HepG2 (cell line): ENCODE data around the gene COL8A2. TPM values are rescaled to one million over a fixed set of nuclear protein-coding genes. Genes with fewer than 3 reads are reported as not detected.

Experiments
- DPF2 ChIP-seq: sonication (generic); formaldehyde crosslinking; IDR thresholded peaks from 2 replicates; pipeline ENCODE4 v1.4.0; 2020; ENCODE audit warnings: mild to moderate bottlenecking, low read depth, missing genetic modification reagents, borderline replicate concordance
- E2F2 ChIP-seq: sonication (generic); formaldehyde crosslinking; IDR thresholded peaks from 2 replicates; pipeline ENCODE4 v1.4.0; 2020; ENCODE audit warnings: missing genetic modification reagents, borderline replicate concordance
- EZH2 ChIP-seq: conservative IDR thresholded peaks from 2 replicates; pipeline ENCODE4 v1.6.1; 2012; ENCODE audit warnings: mild to moderate bottlenecking, low read depth, low read length, moderate library complexity
- GLMP ChIP-seq: sonication (generic); formaldehyde crosslinking; IDR thresholded peaks from 2 replicates; pipeline ENCODE4 v1.9.0; 2021; ENCODE audit warnings: missing genetic modification reagents, mild to moderate bottlenecking, borderline replicate concordance
- GRHL1 ChIP-seq: sonication (generic); formaldehyde crosslinking; conservative IDR thresholded peaks from 2 replicates; pipeline ENCODE4 v1.8.0; 2022; ENCODE audit warnings: missing genetic modification reagents
- HCFC1 ChIP-seq: fragments of 150-350 bp; IDR thresholded peaks from 2 replicates; pipeline ENCODE4 v1.6.1; 2014; ENCODE audit warnings: low read depth, low read length
- HNRNPL ChIP-seq: fragments of 200-400 bp; formaldehyde crosslinking; IDR thresholded peaks from 2 replicates; pipeline ENCODE4 v1.6.1; 2017; ENCODE audit warnings: mild to moderate bottlenecking, low read depth, low read length
- IRF1 ChIP-seq: sonication (generic); formaldehyde crosslinking; IDR thresholded peaks from 2 replicates; pipeline ENCODE4 v1.4.0; 2020; ENCODE audit warnings: low read depth, mild to moderate bottlenecking, missing genetic modification reagents
- KAT8 ChIP-seq: IDR thresholded peaks from 2 replicates; pipeline ENCODE4 v1.6.1; 2016; ENCODE audit warnings: missing genetic modification reagents, missing compliant biosample characterization
- KDM5A ChIP-seq: fragments of 200-600 bp; sonication (generic); IDR thresholded peaks from 2 replicates; pipeline ENCODE4 v1.7.0; 2018; ENCODE audit warnings: antibody characterized with exemption, mild to moderate bottlenecking, low read length, borderline replicate concordance
- KDM6A ChIP-seq: IDR thresholded peaks from 2 replicates; pipeline ENCODE4 v1.6.1; 2016; ENCODE audit warnings: low read depth
- NCOA5 ChIP-seq: sonication (generic); formaldehyde crosslinking; IDR thresholded peaks from 2 replicates; pipeline ENCODE4 v1.4.0; 2020; ENCODE audit warnings: missing genetic modification reagents
- SAP130 ChIP-seq: IDR thresholded peaks from 2 replicates; pipeline ENCODE4 v1.6.1; 2016; ENCODE audit warnings: low read depth
- SIX1 ChIP-seq: sonication (generic); formaldehyde crosslinking; IDR thresholded peaks from 2 replicates; pipeline ENCODE4 v1.4.0; 2020; ENCODE audit warnings: missing genetic modification reagents, borderline replicate concordance
- TRIM24 ChIP-seq: sonication (generic); formaldehyde crosslinking; IDR thresholded peaks from 2 replicates; pipeline ENCODE4 v1.8.0; 2022; ENCODE audit warnings: mild to moderate bottlenecking, missing genetic modification reagents
- ZNF10 ChIP-seq: sonication (generic); formaldehyde crosslinking; IDR thresholded peaks from 2 replicates; pipeline ENCODE4 v1.4.0; 2020; ENCODE audit warnings: mild to moderate bottlenecking, low read depth, missing genetic modification reagents, borderline replicate concordance
- ZNF44 ChIP-seq: sonication (generic); formaldehyde crosslinking; IDR thresholded peaks from 2 replicates; pipeline ENCODE4 v1.5.1; 2020; ENCODE audit warnings: mild to moderate bottlenecking, missing genetic modification reagents
- ZNF687 ChIP-seq: sonication (generic); formaldehyde crosslinking; IDR thresholded peaks from 2 replicates; pipeline ENCODE4 v1.5.1; 2020; ENCODE audit warnings: mild to moderate bottlenecking, missing genetic modification reagents, moderate library complexity
- polyA plus RNA-seq, 8 experiments: library from polyadenylated mRNA; depleted of rRNA in 3 of 8; stranded (reverse) in 7 of 8; unstranded in 1 of 8; fragments of >200 nt; fragmentation: Illumina TruSeq in 4 of 8; extraction: Trizol in 4 of 8; gene quantifications; 2 replicates each; pipeline versions ENCODE4 v1.2.1 to v1.2.3, GENCODE V29; 2011 to 2016; ENCODE audit warnings: low read depth in 4 of 8, missing spikeins in 1 of 8, mixed read lengths in 1 of 8; ENCODE audit not compliant: insufficient read depth in 1 of 8
- total RNA-seq, 5 experiments: library from RNA; depleted of rRNA; stranded (reverse); fragments of >200 nt; fragmentation: Illumina TruSeq; extraction: Trizol; gene quantifications; 2 replicates each; pipeline ENCODE4 v1.2.3, GENCODE V29; 2016; ENCODE audit warnings: low read depth in 1 of 5
- TF ChIP-seq, protein P1 (sequence below): sonication (generic); formaldehyde crosslinking; IDR thresholded peaks from 2 replicates; pipeline ENCODE4 v1.4.0; 2020; ENCODE audit warnings: missing genetic modification reagents

Gene COL8A2
- total and polyA plus RNA-seq, 2 of the 13 experiments (the other 11 are each of a cell fraction or from before 2014, with no cell fraction given) = 0.13 to 0.24 TPM

- TF ChIP-seq GLMP (CRISPR knock-in tag) (no peak), KDM5A (no peak), NCOA5 (CRISPR knock-in tag) (no peak), IRF1 (CRISPR knock-in tag) (no peak), KDM6A (CRISPR knock-in tag) (no peak), GRHL1 (no peak), HNRNPL (0 out of 2 replicates have a peak, but pooled peaks have one; percentile 14), DPF2 (CRISPR knock-in tag) (no peak), E2F2 (CRISPR knock-in tag) (no peak), ZNF687 (CRISPR knock-in tag) (peak; percentile 79), SIX1 (CRISPR knock-in tag) (no peak), ZNF44 (no peak), ZNF10 (CRISPR knock-in tag) (no peak), HCFC1 (no peak), SAP130 (peak; percentile 38; the same call in 1 of the 2 replicates), EZH2 (no peak), KAT8 (0 out of 2 replicates have a peak, but pooled peaks have one; percentile 40), TRIM24 (CRISPR knock-in tag) (no peak)
- TF ChIP-seq, protein P1, sequence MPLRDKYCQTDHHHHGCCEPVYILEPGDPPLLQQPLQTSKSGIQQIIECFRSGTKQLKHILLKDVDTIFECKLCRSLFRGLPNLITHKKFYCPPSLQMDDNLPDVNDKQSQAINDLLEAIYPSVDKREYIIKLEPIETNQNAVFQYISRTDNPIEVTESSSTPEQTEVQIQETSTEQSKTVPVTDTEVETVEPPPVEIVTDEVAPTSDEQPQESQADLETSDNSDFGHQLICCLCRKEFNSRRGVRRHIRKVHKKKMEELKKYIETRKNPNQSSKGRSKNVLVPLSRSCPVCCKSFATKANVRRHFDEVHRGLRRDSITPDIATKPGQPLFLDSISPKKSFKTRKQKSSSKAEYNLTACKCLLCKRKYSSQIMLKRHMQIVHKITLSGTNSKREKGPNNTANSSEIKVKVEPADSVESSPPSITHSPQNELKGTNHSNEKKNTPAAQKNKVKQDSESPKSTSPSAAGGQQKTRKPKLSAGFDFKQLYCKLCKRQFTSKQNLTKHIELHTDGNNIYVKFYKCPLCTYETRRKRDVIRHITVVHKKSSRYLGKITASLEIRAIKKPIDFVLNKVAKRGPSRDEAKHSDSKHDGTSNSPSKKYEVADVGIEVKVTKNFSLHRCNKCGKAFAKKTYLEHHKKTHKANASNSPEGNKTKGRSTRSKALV (CRISPR knock-in tag) = no peak
Observed at GRCh38 chr1:36115200-36115669, 9.8 kb downstream of the COL8A2 start (continued).
